GM19239 (cell line): ENCODE data around the gene CYLD.

Experiments used
- DNase-seq: peaks from one replicate; pipeline ENCODE4 v3.0.0; 2011; ENCODE audit warnings: low spot score; ENCODE audit not compliant: insufficient read length
- FAIRE-seq: peaks from 2 replicates; lab custom pipeline; 2011; peaks lifted over from hg19 to GRCh38; lab: Jason Lieb, UNC

The CYLD gene

GRCh38 chr16:50812876-50813466, 71.1 kb downstream of the CYLD start:
- DNase-seq (no peak), FAIRE-seq (no peak)

- DNase-seq (no peak), FAIRE-seq (no peak)
Measured at GRCh38 chr16:50814052-50814451, 72.2 kb downstream of the CYLD start.

- FAIRE-seq (no peak), DNase-seq (no peak)
Measured at GRCh38 chr16:50814541-50814940, 72.7 kb downstream of the CYLD start.

- DNase-seq (no peak), FAIRE-seq (no peak)
Measured at GRCh38 chr16:50815382-50815781, 73.5 kb downstream of the CYLD start.

- FAIRE-seq = no peak
- DNase-seq = no peak
Measured at GRCh38 chr16:50816901-50817555, 75.1 kb downstream of the CYLD start.

GRCh38 chr16:50818380-50818779, 76.5 kb downstream of the CYLD start:
- no peak for DNase-seq
- FAIRE-seq = no peak

GRCh38 chr16:50819706-50820105, 77.8 kb downstream of the CYLD start:
- FAIRE-seq = no peak
- no peak for DNase-seq

- no peak for FAIRE-seq
- DNase-seq = no peak
Measured at GRCh38 chr16:50820225-50820624, 78.3 kb downstream of the CYLD start.

GRCh38 chr16:50821586-50821985, 79.7 kb downstream of the CYLD start:
- FAIRE-seq (no peak), DNase-seq (no peak)

GRCh38 chr16:50822671-50823070, 80.8 kb downstream of the CYLD start:
- no peak for FAIRE-seq
- DNase-seq = no peak

GRCh38 chr16:50826797-50827316, 85.0 kb downstream of the CYLD start:
- DNase-seq = no peak
- FAIRE-seq = no peak

- FAIRE-seq = no peak
- no peak for DNase-seq
Measured at GRCh38 chr16:50828164-50828702, 86.3 kb downstream of the CYLD start.

- no peak for FAIRE-seq
- no peak for DNase-seq
Measured at GRCh38 chr16:50830698-50831097, 88.8 kb downstream of the CYLD start.

GRCh38 chr16:50831751-50832150, 89.9 kb downstream of the CYLD start:
- FAIRE-seq (no peak), DNase-seq (no peak)

- no peak for FAIRE-seq
- no peak for DNase-seq
Measured at GRCh38 chr16:50833929-50834328, 92.0 kb downstream of the CYLD start.

- no peak for FAIRE-seq
- DNase-seq = no peak
Measured at GRCh38 chr16:50834701-50835100, 92.8 kb downstream of the CYLD start.

GRCh38 chr16:50835358-50836060, 93.6 kb downstream of the CYLD start:
- no peak for DNase-seq
- FAIRE-seq = no peak

- DNase-seq (no peak), FAIRE-seq (no peak)
Measured at GRCh38 chr16:50836121-50836621, 94.3 kb downstream of the CYLD start.

GRCh38 chr16:50837324-50837723, 95.4 kb downstream of the CYLD start:
- no peak for FAIRE-seq
- no peak for DNase-seq

GRCh38 chr16:50838165-50838564, 96.3 kb downstream of the CYLD start:
- DNase-seq = no peak
- no peak for FAIRE-seq

- FAIRE-seq (no peak), DNase-seq (no peak)
Measured at GRCh38 chr16:50838885-50839284, 97.0 kb downstream of the CYLD start.
